ENCODE measurements around the gene HLA-DRB1. TPM values are rescaled to one million over a fixed set of nuclear protein-coding genes. Genes with fewer than 3 reads are reported as not detected.
A peak's percentile ranks its signal among the peaks of the same experiment; 100 is the strongest.

The HLA-DRB1 gene
- total RNA-seq, 1 experiment from 2014 or later = 1.4 TPM

DNA sequence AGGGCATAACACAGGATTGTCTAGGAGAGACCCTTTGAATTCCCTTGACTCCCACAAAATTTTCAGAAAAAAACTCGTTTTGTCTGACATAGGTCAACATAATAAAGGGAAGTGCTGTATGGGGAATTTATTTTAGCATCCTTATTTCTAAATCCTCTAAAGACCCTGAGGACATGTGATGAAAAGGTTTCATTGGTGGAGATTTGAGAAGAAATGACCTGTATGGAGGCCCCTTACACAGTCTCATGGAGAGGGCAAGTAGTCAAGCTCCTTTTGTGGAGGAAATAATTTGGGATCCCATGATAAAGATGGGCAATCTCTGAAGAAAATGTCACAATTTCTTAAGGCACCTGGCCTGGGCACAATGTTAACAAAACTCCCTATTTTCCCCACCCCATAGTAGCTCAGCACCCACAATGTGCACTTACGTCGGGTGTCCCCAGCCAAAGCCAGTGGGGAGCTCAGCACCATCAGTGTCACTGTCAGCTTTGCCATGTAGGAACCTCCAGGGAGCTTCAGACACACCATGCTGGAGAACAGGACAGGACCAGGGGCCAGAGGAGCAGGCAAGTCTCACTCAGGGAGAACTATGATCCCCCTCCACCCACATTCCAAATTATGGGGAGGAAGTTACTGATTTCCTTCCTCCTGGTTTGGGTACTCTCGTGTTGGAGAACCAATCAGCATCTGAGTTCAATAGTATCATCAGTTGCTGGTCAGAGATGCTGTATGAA lies 59.8 kb downstream of the HLA-DRB1 start, which contains the start of gene HLA-DRB5:
TSS of gene HLA-DRB5 (minus strand) at position 591 of the 734 bp plus-strand sequence. CDS start at position 528, 63 bp downstream.
- CTCF ChIA-PET = no interaction called here
- ATAC-seq = peak; percentile 76
- Mint-ChIP-seq H3K36me3 (no peaks in the 10 kb centered on the region), H3K9me3 (peaks cover 3% of the 10 kb centered on the region; the same call in 1 of the 2 replicates), H3K4me3 (no peak within 1 kb of the TSS), H3K4me1 (no peaks in the 10 kb centered on the region), H3K27ac (no peak within 1 kb of the TSS), H3K27me3 (ENCODE audit: low read depth) (peaks cover 30% of the 10 kb centered on the region)
- POLR2A ChIA-PET = no interaction called here
- TF ChIP-seq, protein P1, sequence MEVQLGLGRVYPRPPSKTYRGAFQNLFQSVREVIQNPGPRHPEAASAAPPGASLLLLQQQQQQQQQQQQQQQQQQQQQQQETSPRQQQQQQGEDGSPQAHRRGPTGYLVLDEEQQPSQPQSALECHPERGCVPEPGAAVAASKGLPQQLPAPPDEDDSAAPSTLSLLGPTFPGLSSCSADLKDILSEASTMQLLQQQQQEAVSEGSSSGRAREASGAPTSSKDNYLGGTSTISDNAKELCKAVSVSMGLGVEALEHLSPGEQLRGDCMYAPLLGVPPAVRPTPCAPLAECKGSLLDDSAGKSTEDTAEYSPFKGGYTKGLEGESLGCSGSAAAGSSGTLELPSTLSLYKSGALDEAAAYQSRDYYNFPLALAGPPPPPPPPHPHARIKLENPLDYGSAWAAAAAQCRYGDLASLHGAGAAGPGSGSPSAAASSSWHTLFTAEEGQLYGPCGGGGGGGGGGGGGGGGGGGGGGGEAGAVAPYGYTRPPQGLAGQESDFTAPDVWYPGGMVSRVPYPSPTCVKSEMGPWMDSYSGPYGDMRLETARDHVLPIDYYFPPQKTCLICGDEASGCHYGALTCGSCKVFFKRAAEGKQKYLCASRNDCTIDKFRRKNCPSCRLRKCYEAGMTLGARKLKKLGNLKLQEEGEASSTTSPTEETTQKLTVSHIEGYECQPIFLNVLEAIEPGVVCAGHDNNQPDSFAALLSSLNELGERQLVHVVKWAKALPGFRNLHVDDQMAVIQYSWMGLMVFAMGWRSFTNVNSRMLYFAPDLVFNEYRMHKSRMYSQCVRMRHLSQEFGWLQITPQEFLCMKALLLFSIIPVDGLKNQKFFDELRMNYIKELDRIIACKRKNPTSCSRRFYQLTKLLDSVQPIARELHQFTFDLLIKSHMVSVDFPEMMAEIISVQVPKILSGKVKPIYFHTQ (CRISPR knock-in tag; IDR thresholded peaks at IDR 0.05) = no peak
- TF ChIP-seq MYBL2 (CRISPR knock-in tag; IDR thresholded peaks at IDR 0.05) (no peak), GTF2I (CRISPR knock-in tag; conservative IDR thresholded peaks at IDR 0.05) (no peak), MXD4 (CRISPR knock-in tag; IDR thresholded peaks at IDR 0.05; ENCODE audit: borderline replicate concordance) (no peak), ATF1 (CRISPR knock-in tag; IDR thresholded peaks at IDR 0.05) (no peak), CREM (CRISPR knock-in tag; IDR thresholded peaks at IDR 0.05) (no peak), CTCF (IDR thresholded peaks at IDR 0.05) (no peak), ZNF532 (CRISPR knock-in tag; IDR thresholded peaks at IDR 0.05; ENCODE audit: borderline replicate concordance) (no peak), SMAD3 (CRISPR knock-in tag; IDR thresholded peaks at IDR 0.05; ENCODE audit: borderline replicate concordance) (no peak), OVOL2 (CRISPR knock-in tag; IDR thresholded peaks at IDR 0.05; ENCODE audit: borderline replicate concordance) (no peak), JAZF1 (CRISPR knock-in tag; IDR thresholded peaks at IDR 0.05) (no peak), RELA (CRISPR knock-in tag; IDR thresholded peaks at IDR 0.05; ENCODE audit: borderline replicate concordance) (no peak), AFF4 (CRISPR knock-in tag; IDR thresholded peaks at IDR 0.05; ENCODE audit: borderline replicate concordance) (no peak)
- TF ChIP-seq, protein P2, sequence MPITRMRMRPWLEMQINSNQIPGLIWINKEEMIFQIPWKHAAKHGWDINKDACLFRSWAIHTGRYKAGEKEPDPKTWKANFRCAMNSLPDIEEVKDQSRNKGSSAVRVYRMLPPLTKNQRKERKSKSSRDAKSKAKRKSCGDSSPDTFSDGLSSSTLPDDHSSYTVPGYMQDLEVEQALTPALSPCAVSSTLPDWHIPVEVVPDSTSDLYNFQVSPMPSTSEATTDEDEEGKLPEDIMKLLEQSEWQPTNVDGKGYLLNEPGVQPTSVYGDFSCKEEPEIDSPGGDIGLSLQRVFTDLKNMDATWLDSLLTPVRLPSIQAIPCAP (CRISPR knock-in tag; IDR thresholded peaks at IDR 0.05) = no peak
- TF ChIP-seq, protein P3, sequence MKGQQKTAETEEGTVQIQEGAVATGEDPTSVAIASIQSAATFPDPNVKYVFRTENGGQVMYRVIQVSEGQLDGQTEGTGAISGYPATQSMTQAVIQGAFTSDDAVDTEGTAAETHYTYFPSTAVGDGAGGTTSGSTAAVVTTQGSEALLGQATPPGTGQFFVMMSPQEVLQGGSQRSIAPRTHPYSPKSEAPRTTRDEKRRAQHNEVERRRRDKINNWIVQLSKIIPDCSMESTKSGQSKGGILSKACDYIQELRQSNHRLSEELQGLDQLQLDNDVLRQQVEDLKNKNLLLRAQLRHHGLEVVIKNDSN (CRISPR knock-in tag; IDR thresholded peaks at IDR 0.05) = no peak
- TF ChIP-seq, protein P4, sequence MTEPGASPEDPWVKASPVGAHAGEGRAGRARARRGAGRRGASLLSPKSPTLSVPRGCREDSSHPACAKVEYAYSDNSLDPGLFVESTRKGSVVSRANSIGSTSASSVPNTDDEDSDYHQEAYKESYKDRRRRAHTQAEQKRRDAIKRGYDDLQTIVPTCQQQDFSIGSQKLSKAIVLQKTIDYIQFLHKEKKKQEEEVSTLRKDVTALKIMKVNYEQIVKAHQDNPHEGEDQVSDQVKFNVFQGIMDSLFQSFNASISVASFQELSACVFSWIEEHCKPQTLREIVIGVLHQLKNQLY (CRISPR knock-in tag; IDR thresholded peaks at IDR 0.05) = no peak
- no peak for DNase-seq (ENCODE audit: low spot score)
